Stimulated activated memory B cell treated with anti-CD40 and anti-IgM and Interleukin-4, amounts not matched to agents 10 μg/mL and 1 μg/mL and 100 μg/mL, for 72 hours (primary cell): ENCODE measurements around the gene S100P.
"Not testable (repeated sequence)": the region's sequence is repeated elsewhere in the genome, so short reads cannot be mapped to it uniquely, and the experiment has no call there.

ENCODE experiments used
- ATAC-seq: fragments of 150-1000 bp; cut with Tn5 transposase; 2 replicates; pipeline ENCODE4 v1.10.0; 2021
- H3K27ac Mint-ChIP-seq: one replicate; pipeline ENCODE4 v1.8.0; 2022; ENCODE audit warnings: mild to moderate bottlenecking, mixed read lengths
- H3K27me3 Mint-ChIP-seq: one replicate; pipeline ENCODE4 v1.8.0; 2022; ENCODE audit warnings: mixed read lengths
- H3K36me3 Mint-ChIP-seq: one replicate; pipeline ENCODE4 v1.8.0; 2022; ENCODE audit warnings: mixed read lengths
- H3K4me1 Mint-ChIP-seq: one replicate; pipeline ENCODE4 v1.8.0; 2022; ENCODE audit warnings: mixed read lengths
- H3K4me3 Mint-ChIP-seq: one replicate; pipeline ENCODE4 v1.8.0; 2022; ENCODE audit warnings: mild to moderate bottlenecking, moderate library complexity, mixed read lengths
- H3K9me3 Mint-ChIP-seq: one replicate; pipeline ENCODE4 v1.8.0; 2022; ENCODE audit warnings: mixed read lengths

Gene S100P

DNA sequence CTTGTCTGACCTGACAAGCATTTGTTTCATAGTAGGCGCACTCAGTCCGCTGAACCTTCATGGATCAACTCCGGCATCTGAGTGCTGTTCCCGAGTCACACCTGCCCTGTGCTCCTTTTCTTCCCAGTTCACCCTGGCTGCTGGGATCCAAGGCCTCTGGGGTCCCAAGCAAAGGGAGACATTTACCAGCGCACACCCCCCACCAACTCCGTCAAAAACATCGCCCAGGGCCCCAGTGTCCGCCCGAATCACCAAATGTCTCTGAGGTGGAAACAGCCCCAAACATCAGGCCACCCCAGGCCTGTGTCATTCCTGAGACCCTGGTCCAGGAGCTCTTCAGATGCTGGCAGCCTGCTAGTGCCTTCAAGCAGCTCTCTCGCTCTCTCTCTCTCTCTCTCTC, 27.4 kb downstream of the S100P start:
- Mint-ChIP-seq H3K36me3 (peaks cover 7% of the 10 kb centered on the region), H3K4me3 (no peak overlapping the region), H3K9me3 (no peaks in the 10 kb centered on the region), H3K4me1 (peaks cover 30% of the 10 kb centered on the region), H3K27me3 (no peaks in the 10 kb centered on the region), H3K27ac (no peak overlapping the region)
- no peak for ATAC-seq

DNA sequence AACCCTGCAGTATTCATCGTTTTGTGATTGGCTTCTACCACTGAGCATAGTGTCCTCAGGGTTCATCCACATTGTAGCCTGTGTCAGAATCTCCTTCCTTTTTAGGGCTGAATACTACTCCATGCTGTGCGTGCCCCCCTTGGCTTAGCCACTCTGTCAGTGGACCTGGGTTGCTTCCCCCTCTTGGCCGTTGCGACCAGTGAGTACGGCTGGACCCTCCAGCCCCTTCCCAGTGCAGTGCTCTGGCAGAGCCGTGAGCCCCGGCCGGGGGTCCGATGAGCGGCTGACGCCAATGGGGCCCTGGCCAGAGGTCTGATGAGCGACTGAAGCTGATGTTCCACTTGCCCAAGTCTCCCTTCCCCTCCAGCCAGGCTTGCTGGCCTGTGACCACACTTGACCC, 29.2 kb downstream of the S100P start:
- ATAC-seq: no peak
- H3K27ac Mint-ChIP-seq: no peak overlapping the region
- no peaks in the 10 kb centered on the region for H3K9me3 Mint-ChIP-seq
- H3K4me1 Mint-ChIP-seq: peaks cover 23% of the 10 kb centered on the region
- no peaks in the 10 kb centered on the region for H3K27me3 Mint-ChIP-seq
- no peak overlapping the region for H3K4me3 Mint-ChIP-seq
- H3K36me3 Mint-ChIP-seq: peaks cover 7% of the 10 kb centered on the region

- no peaks in the 10 kb centered on the region for H3K9me3 Mint-ChIP-seq
- no peak for ATAC-seq
- H3K36me3 Mint-ChIP-seq: peaks cover 5% of the 10 kb centered on the region
- H3K27me3 Mint-ChIP-seq: peaks cover 5% of the 10 kb centered on the region
- H3K4me1 Mint-ChIP-seq: peaks cover 15% of the 10 kb centered on the region
- no peak overlapping the region for H3K4me3 Mint-ChIP-seq
- H3K27ac Mint-ChIP-seq: no peak overlapping the region
Measured at GRCh38 chr4:6723851-6724250, 30.2 kb downstream of the S100P start.

DNA sequence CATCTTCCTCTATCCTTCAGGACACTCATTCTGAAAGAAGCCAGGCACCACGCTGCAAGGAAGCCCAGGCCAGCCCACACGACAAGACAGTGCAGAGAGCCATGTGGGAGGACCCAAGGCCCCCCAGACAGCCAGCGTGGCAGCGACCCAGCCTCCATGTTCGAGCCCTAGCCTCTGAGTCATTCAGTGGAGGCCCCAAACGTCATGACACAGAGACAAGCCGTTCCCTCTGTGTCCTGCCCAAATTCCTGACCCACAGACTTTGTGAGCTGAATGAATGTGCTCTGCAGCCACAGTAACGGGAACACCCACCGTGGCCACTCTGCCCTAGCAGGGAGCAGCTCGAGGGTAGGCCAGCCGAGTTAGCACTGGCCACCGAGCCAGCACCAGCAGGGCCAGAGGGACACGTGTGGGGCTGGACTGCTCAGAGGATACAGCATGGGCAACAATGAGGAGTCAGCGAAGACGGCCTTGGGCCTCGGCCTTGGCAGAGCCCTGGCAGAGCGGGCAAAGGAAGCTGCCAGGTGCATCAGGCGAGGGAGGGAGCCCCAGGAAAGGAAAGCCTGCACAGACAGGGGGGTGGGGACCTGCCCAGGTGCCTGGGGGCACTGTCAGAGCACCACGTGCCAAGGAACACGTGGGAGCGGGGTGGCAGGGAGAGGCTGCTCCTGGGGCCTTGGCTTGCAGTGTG, 30.9 kb downstream of the S100P start:
- H3K27ac Mint-ChIP-seq: no peak overlapping the region
- H3K27me3 Mint-ChIP-seq: peaks cover 7% of the 10 kb centered on the region
- H3K9me3 Mint-ChIP-seq: no peaks in the 10 kb centered on the region
- peaks cover 10% of the 10 kb centered on the region for H3K4me1 Mint-ChIP-seq
- H3K36me3 Mint-ChIP-seq: no peaks in the 10 kb centered on the region
- ATAC-seq: no peak
- H3K4me3 Mint-ChIP-seq: no peak overlapping the region

DNA sequence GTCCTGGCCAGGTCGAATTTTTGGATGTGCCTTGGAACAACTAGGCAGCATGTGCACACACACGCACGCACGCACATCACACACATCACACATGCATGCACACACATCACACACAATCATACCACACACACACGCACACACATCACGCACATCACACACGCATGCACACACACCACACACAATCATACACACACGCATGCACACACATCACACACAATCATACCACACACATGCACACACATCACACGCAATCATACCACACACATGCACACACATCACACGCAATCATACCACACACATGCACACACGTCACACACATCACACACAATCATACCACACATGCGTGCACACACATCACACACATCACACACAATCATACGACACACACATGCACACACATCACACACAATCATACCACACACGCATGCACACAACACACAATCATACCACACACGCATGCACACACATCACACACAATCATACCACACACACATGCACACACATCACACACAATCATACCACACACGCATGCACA, 31.8 kb downstream of the S100P start:
- not testable (repeated sequence) for H3K27me3 Mint-ChIP-seq, H3K4me3 Mint-ChIP-seq, H3K9me3 Mint-ChIP-seq, H3K36me3 Mint-ChIP-seq, H3K4me1 Mint-ChIP-seq, H3K27ac Mint-ChIP-seq, ATAC-seq

DNA sequence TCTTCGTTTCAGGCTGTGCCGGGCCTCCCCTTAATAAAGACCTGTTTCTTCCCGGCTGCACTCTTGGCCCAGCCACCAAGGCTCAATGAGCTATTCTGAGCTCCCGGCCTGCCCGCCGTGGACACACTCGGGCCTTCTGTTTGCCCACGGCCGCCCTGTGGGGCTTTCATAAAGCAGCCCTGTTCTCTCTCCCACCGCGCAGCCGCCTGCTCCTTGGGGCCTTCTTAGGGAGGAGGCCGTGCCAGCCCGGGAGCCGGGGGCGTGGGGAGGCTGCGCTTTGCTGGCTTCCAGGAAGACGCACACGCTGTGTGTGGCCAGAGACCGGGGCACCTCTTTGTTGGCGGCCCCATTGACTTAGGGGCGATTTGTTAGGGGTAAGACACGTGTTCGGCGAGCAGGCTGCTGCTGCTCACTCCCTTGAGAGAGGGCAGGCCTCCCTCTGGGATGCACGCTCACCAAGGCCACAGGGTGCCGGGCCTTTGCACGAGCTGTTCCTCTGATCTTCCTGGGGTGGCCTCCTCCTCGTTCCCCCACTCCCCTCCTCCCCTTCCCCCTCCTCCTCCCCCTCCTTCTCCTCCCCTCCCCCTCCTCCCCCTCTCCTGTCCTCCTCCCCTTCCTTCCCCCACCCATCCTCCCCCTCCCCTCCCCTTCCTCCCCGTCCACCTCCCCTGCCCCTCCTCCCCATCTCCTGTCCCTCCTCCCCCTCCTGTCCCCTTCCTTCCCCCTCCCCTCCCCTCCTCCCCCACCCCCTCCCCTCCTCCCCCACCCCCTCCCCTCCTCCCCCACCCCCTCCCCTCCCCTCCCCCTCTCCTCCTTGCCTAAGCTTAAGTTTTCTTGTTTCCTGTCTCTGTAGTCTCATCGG, 33.6 kb downstream of the S100P start:
- peaks cover 7% of the 10 kb centered on the region for H3K27me3 Mint-ChIP-seq
- no peak for ATAC-seq
- no peak overlapping the region for H3K4me3 Mint-ChIP-seq
- no peaks in the 10 kb centered on the region for H3K4me1 Mint-ChIP-seq
- no peak overlapping the region for H3K27ac Mint-ChIP-seq
- H3K9me3 Mint-ChIP-seq: no peaks in the 10 kb centered on the region
- H3K36me3 Mint-ChIP-seq: no peaks in the 10 kb centered on the region

GRCh38 chr4:6727943-6728250, 34.2 kb downstream of the S100P start:
- peaks cover 7% of the 10 kb centered on the region for H3K27me3 Mint-ChIP-seq
- ATAC-seq: no peak
- H3K36me3 Mint-ChIP-seq: no peaks in the 10 kb centered on the region
- no peaks in the 10 kb centered on the region for H3K4me1 Mint-ChIP-seq
- H3K27ac Mint-ChIP-seq: no peak overlapping the region
- H3K9me3 Mint-ChIP-seq: no peaks in the 10 kb centered on the region
- H3K4me3 Mint-ChIP-seq: no peak overlapping the region

- ATAC-seq: no peak
- Mint-ChIP-seq H3K27ac (no peak overlapping the region), H3K27me3 (peaks cover 10% of the 10 kb centered on the region), H3K36me3 (no peaks in the 10 kb centered on the region), H3K4me3 (no peak overlapping the region), H3K4me1 (no peaks in the 10 kb centered on the region), H3K9me3 (no peaks in the 10 kb centered on the region)
Measured at GRCh38 chr4:6728320-6729029, 34.8 kb downstream of the S100P start.

DNA sequence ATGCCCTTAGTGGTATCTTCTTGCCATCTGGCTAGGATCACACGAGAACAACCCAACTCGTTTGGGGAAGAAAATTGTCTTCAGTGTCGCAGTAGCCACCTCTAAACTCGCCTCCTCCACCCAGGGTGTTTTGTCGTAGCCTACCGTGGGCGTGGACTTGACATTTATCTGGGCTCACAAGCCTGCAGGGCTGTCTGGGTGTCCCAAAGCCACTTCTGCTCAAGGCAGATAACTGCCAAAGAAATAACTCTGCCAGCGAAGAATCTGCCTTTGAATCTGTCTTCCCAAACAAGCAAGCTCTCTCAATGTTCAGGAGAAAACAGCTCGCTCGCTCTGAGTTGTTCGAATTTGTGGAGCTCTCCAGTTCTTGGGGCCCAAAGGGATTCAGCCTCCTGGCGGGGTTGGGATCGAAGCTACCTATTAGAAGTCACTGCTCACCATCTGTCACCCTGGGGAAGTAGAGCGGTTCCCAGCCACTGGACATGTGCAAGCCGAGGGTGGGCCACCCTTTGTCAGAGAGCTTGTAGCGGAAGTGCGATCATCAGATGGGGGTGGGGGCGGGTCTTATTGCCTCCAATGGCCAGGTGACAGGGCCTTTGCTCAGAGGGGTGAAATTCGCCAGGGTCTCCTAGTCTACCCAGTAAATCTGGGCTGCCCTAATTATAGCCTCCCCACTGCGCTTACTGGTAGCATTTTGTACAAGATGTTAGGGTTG, 37.1 kb downstream of the S100P start:
- no peaks in the 10 kb centered on the region for H3K36me3 Mint-ChIP-seq
- no peaks in the 10 kb centered on the region for H3K9me3 Mint-ChIP-seq
- ATAC-seq: no peak
- no peaks in the 10 kb centered on the region for H3K4me1 Mint-ChIP-seq
- H3K4me3 Mint-ChIP-seq: no peak overlapping the region
- H3K27me3 Mint-ChIP-seq: peaks cover 24% of the 10 kb centered on the region
- no peak overlapping the region for H3K27ac Mint-ChIP-seq

DNA sequence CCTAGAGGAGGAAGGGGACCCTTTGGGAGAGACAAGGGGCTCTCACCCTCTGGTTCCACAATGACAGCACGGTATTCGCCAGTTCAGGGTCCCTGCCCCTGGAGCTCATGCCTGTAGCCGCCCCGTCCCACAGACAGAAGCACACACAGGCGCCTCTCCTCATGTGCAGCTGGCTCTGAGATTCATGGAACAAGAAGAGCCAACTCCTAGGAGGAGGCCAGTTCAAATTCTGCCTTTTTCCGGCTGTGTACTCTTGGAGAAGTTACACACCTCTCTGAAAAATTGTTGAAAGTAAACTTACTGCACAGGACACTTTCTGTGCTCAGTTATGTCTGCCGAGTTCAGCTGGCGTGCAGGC, 37.6 kb downstream of the S100P start:
- Mint-ChIP-seq H3K4me1 (no peaks in the 10 kb centered on the region), H3K36me3 (no peaks in the 10 kb centered on the region), H3K4me3 (no peak overlapping the region), H3K9me3 (no peaks in the 10 kb centered on the region), H3K27me3 (peaks cover 24% of the 10 kb centered on the region), H3K27ac (no peak overlapping the region)
- ATAC-seq: no peak

DNA sequence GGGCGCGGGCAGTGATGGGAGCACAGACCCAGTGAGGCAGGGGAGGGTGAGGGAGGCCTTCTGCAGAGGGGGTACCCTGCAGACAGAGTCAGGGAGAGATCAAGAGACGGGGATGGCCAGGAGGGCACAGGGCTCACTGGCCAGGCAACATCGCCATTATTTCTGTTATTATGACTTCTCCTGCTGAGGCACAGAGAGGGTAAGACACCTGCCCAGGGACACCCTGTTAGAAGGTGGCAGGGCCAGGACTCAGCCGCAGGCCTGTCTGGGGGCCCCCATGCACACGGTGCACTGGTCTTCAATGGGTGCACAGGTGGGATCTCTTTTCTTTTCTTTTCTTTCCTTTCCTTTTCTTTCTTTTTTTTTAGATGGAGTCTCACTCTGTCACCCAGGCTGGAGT, 38.1 kb downstream of the S100P start:
- H3K27me3 Mint-ChIP-seq: peaks cover 24% of the 10 kb centered on the region
- no peak for ATAC-seq
- H3K36me3 Mint-ChIP-seq: no peaks in the 10 kb centered on the region
- H3K4me1 Mint-ChIP-seq: no peaks in the 10 kb centered on the region
- H3K27ac Mint-ChIP-seq: no peak overlapping the region
- H3K4me3 Mint-ChIP-seq: no peak overlapping the region
- no peaks in the 10 kb centered on the region for H3K9me3 Mint-ChIP-seq

DNA sequence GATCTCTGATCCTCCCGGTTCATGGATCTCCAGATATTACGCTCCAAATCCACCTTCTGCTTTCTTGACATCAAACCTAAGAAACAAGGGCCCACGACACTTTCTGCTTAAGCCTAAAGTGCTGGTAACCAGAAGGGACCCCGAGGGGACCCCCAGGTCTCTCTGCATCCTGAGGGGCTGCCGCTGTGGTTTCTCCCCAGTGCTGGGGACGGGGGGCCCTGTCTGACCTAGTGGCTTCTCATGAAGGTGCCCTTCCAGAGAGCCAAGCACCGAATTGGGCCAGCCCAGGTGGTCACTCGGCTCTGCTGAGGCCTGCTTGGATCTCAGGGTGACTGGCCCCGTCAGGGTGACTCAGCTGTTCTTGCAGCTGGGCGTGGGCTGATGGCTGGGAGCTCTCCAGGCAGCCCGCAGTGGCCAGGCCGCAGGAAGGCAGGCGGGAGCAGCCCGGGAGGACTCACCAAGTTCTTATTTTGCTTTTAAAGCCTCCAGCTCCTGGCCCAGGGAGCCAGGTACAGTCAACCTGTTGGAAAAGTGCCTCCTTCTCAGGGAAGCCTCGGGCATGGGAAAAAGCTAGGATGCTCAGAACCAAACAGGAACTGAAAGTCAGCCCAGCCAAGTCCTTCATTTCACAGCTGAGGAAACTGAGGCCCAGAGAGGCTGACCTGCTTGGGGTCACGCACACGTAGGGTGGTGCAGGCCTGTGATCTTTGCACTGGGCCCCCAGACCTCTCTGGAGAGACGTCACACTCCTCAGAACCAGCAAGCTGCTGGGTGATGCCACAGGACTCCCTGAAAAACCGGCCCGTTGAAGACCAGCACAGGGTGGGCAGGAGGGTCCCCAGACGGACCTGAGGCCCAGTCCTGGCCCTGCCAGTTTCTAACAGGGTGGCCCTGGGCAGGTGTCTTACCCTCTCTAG, 39.0 kb downstream of the S100P start:
- Mint-ChIP-seq H3K4me3 (no peak overlapping the region), H3K36me3 (no peaks in the 10 kb centered on the region), H3K4me1 (no peaks in the 10 kb centered on the region), H3K27ac (no peak overlapping the region), H3K9me3 (no peaks in the 10 kb centered on the region), H3K27me3 (peaks cover 24% of the 10 kb centered on the region)
- ATAC-seq: no peak

DNA sequence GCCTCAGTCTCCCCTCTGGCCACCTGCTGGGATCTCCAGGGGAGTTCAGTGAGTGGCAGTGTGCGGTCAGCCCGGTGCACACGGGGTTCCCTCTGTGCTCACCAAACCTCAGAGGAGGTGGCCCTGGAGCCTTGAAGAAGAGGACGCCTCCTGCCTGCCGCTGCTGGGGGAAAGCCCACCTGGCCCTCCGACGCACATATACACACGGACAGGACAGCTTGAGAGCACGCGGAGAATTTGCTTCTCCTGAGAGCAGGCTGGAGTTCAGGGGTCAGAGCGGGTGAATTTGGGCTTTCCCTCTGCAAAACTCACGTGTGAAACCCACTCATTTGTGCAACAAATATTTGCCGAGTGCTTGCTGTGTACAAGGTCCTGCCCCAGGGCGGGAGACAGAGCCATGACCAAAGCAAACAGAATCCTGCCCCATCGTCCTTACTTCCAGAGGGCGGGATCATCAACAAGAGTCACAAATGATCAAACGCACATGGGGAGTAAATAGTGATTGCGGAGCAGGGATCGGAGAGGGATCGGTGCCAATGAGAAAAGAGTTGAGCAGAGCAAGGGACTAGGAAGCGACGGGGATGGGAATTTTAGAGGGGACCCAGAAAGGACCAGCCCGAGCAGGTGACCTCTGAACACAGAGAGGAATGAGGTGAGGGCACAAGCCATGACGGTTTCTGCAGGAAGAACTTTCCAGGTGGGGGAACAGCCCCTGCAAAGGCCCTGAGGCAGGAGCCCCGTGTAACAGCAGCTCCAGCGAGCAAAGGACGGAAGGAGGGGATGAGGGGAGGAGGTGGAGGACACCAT, 39.9 kb downstream of the S100P start:
- Mint-ChIP-seq H3K27me3 (peaks cover 22% of the 10 kb centered on the region), H3K9me3 (no peaks in the 10 kb centered on the region), H3K4me1 (no peaks in the 10 kb centered on the region), H3K4me3 (no peak overlapping the region), H3K36me3 (no peaks in the 10 kb centered on the region), H3K27ac (no peak overlapping the region)
- no peak for ATAC-seq
